HG02852 (cell line): ENCODE results near the gene AGTR1.
"Not testable (repeated sequence)": the region's sequence is repeated elsewhere in the genome, so short reads cannot be mapped to it uniquely, and the experiment has no call there.

ENCODE experiments used
- ATAC-seq: cut with Tn5 transposase; IDR thresholded peaks from one replicate; pipeline ENCODE4 v1.9.1; 2021; ENCODE audit warnings: mild to moderate bottlenecking, moderate library complexity; ENCODE audit not compliant: unreplicated experiment

AGTR1 gene

DNA sequence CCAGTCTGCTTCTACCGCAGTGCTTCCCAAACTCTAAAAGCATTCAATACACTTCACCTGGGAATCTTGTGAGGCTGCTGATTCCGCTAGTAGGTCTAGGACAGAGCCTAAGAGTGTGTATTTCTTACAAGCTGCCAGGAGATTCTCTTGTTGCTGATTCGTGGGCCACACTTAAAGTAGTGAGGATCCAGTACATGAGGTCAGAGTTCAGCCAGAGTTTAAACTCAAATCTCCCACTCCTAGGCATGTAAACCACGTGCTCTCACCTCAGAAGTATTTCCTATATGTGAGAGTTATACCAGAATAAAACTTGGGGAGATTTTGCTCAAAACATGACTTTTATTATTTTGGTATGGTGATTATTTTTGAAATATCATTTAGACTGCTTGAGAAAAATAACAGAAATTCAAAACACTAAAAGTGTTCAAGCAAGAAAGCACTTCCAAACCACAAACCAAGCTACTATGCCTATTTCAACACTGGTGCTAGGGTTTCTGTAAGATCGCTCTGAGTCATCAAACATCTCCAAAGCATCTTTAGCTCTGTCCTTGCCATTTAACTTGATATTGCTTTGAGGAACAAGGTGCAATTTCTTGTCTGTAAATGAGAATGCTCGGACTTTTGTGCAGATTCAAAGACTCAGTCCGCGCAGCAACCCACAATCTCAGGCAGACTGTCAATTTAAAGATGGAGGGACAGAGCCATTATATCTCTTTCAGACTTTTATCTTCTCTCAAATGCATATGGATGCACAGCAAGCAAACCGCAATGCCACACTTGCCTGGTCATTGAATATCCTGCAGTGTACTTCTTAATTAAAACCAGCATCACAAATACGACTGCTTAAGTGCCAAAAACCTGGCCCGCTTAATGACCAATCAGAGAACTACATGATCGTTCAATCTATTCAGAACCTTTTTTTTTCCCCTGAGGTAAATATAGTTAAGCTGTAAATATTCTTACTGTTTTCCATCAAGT, 59.8 kb downstream of the AGTR1 start:
- ATAC-seq = peak; percentile 81

DNA sequence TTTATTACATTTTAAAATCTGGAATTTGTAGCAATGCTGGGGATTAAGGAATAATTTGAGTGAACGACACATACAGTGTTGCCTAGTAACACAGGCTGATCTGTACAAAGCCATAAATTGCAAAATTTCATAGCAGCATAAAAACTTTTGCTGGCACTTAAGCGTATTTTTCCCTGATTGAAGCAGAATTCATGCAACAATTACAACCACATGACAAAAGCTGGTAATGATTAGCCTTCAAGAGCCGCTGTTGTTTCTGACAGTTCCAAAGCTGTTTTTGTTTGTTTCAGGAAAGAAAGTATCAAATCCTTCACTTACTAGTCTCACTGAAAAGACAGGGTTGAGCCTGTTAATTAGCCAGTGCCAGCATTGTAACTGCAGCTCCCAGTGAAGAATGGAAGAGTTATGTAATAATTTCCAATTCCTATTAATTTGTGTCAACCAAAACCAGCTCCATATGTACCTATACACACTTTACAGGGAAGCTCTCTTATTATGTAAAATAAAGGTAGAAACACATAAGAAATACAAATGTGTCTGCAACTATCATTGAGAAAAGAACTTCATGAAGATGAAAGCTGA, 60.7 kb downstream of the AGTR1 start:
- no peak for ATAC-seq

DNA sequence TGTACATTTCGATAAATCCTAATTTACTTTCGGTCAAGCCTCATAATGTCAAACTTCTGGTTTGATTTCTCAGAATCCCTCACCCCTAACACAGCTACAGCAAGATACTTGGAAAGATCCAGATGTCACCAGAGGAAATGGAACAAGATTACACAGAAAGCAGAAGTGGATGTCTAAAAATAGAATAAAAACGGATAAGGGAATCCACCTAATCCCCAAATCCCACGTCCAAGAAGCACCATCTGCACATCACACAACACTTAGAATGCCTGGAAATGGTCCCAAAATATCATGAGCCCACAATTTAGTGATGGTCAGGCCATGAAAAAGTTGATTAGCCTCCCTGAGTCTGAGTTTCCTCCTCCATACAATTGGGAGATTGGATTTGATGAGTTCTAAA, 61.7 kb downstream of the AGTR1 start:
- ATAC-seq = no peak

DNA sequence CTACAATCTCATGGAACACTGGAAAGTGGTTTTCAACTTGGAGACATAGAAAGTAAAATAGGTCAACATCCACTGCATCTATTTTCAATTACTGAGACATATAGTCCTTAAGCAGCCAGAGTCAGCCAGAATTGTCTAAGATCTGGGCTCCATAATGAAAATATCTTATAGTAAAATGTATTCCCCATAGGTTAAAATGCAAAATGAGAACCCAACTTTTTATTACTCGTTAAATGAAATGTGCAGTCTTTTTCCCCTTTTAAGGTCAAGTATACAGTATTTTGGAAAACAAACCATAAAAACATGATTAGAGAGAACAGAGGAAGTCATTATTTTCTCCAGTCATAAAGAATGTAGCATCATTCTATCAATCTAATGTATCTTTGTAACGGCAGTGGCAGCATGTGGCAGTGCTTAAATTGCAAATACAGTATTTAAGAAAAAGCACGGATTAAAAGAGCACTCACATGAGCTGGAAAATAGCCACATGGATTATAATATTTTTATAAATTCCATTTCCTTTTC, 65.5 kb downstream of the AGTR1 start:
- ATAC-seq = no peak

DNA sequence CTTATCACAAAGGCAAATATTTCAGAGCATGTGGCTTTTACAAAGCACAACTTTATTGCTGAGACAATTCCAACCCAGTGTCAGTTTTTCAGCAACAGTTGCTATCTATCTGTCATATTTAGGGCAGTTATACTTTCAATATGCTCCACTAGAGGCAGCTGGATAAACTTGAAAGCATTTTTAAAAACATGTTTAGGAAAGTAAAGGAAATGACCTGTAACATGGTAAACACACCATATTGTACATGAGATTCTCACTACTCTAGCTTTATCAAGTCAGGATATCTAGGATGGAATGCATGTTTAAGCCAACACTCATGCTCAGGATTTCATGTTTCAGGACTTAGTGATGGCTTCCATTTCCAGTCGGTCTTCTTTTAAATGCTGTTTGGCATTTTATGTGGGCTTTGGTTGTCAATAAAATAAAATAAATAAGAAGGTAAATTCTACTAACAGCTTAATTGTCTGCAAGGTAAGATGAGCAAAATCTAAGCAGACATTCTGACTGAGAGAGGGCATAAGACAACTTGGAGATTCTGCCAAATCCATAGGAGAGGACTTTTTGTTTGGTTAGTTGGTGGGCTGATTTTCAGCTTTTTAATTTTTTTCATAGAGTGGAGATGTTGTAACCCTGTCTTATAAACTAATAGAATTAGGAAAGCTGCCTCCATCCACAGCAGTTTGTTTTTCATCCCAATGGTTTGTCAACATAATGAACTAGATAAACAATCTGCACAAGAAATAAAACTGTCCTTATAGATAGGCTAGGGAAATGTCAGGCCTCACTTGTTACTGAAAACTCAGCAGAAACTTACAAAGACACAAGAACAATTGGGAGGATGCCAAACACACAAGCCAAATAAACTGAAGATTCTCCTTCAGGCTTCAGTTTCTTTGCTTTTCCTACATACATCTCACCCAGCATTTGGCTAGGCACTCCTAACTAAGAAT, 66.6 kb downstream of the AGTR1 start:
- ATAC-seq = no peak

DNA sequence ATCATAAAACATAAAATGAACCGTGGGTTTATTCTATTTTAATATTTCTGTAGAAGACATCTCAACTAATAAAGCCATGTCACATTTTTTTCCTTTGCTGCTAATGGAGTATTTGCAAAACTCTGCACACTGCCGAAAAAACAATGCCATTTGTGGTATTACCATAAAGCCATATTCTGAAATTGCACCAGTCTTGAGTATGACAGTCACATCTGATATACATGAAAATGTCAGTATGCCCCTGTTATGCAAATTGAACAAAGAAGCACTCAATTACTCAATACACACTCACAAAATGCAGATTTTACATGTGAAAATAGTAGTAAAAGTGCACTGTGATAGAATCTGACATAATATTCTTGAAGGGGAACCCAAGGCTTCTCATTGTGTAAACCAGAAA, 74.7 kb downstream of the AGTR1 start:
- no peak for ATAC-seq

DNA sequence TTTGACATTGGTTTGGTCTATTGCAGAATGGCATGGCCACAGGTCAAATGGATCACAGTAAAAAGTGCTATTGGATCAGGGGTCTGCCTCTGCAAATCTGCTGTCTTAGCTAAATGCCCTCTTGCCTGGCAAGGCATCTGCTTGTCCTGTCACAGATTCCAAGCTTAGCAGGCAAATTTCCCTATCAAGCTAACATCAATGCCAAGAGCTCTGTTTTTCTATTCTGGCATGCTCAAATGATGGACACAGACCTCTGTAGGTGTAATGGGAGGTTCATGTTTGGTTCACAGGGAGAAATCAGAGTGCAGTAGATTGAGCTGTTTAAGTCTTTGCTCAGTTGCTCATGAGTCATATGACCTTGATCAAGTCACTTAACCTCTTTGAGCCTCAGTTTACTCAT, 75.1 kb downstream of the AGTR1 start:
- ATAC-seq = no peak

DNA sequence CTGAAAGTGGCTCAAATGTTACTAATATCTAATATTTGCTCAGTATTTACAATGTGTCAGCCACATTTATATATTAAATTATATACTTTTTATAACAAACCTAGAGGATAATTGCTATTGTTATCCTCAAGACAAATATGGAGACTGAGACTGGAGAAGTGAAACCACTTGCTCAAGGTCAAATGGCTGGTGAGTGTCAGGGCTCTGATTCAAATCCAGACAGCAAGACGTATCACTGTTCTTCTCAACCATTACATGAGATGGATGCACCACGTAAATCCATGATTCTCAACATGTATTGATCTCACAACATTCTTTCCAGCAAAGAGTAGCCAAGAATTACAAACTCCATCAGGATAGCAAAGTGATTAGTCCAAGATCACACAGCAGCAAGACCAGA, 76.1 kb downstream of the AGTR1 start:
- ATAC-seq = no peak

DNA sequence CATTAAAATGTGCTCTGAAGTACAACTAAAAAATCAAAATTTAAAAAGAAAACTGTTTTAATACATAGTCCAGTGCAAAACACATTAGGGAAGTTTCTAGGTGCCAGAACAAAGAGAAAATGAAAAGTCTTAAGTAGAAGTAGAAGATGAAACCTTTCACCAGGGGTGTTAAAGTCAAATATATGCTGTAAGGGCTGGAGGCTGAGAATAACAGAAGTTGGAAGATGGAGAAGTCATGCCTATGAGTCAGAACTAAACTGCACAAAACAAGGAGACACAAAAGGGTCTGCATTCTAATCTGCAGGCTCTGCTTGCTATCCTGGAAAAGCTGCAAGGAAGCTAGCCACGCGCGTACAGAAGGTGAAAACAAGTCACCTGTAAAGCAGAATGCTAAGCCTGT, 81.2 kb downstream of the AGTR1 start:
- no peak for ATAC-seq

DNA sequence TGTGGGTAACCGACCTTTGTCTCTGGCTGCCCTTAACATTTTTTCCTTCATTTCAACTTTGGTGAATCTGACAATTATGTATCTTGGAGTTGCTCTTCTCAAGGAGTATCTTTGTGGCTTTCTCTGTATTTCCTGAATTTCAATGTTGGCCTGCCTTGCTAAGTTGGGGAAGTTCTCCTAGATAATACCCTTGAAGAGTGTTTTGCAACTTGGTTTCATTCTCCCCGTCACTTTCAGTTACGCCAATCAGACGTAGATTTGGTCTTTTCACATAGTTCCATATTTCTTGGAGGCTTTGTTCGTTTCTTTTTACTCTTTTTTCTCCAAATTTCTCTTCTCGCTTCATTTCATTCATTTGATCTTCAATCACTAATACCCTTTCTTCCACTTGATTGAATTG, 87.3 kb downstream of the AGTR1 start:
- ATAC-seq = not testable (repeated sequence)

DNA sequence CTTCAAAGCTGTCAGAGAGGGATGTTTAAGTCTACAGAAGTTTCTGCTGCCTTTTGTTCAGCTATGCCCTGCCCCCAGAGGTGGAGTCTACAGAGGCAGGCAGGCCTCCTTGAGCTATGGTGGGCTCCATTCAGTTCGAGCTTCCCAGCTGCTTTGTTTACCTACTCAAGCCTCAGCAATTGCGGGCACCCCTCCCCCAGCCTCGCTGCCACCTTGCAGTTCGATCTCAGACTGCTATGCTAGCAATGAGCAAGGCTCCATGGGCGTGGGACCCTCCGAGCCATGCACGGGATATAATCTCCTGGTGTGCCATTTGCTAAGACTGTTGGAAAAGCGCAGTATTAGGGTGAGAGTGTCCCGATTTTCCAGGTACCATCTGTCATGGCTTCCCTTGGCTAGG, 88.5 kb downstream of the AGTR1 start:
- ATAC-seq = not testable (repeated sequence)

DNA sequence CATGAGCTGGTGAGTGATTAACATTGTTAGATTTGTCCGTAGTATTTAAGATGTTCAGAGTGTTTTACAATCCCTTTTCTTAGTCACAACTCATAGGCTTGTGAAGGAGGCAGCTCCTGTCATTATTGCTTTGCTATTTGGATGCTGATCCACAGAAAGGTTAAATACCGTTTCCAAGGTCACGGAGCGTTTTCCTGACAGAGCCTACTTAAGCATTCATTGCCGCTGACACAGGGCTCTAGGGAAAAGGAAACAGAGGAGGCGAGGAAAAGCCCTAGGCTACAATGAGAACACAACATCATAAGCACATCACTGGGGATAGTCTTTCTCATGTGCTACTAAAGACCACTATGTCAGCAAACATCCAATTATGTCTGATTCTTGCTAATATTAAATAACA, 91.4 kb downstream of the AGTR1 start:
- no peak for ATAC-seq

DNA sequence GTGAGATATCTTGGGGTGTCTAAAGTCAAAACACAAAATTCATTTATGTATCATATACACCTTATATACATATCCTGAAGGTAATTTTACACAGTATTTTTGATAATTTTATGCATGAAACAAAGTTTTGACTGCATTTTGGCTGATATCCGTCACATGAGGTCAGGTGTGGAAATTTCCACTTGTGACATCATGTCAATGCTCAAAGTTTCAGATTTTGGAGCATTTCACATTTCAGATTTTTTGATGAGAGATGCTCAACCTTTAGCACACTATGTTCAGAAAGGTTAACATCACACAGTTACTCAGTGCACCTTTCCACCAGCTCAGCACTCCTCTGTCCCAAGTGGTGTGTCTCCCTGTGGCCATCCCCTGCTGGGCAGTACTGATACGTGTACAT, 92.2 kb downstream of the AGTR1 start:
- no peak for ATAC-seq

DNA sequence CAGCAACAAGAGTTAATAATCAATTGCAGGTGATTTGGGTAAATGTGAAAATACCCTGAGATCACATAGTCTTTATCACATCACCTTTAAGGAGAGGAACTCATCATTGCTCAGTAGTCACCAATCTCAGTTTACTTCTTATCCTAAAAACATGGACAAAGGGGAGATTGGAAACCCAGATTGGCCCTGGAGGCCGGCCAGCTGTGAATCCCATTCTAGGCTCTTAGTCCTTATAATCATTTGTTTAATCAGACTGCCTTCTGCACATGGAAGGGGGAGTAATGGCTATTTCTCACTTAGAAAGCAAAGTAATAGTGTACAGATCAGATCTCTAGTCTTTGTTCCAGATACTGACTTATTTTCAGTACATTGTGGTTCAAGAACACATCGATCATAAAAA, 92.7 kb downstream of the AGTR1 start:
- no peak for ATAC-seq

DNA sequence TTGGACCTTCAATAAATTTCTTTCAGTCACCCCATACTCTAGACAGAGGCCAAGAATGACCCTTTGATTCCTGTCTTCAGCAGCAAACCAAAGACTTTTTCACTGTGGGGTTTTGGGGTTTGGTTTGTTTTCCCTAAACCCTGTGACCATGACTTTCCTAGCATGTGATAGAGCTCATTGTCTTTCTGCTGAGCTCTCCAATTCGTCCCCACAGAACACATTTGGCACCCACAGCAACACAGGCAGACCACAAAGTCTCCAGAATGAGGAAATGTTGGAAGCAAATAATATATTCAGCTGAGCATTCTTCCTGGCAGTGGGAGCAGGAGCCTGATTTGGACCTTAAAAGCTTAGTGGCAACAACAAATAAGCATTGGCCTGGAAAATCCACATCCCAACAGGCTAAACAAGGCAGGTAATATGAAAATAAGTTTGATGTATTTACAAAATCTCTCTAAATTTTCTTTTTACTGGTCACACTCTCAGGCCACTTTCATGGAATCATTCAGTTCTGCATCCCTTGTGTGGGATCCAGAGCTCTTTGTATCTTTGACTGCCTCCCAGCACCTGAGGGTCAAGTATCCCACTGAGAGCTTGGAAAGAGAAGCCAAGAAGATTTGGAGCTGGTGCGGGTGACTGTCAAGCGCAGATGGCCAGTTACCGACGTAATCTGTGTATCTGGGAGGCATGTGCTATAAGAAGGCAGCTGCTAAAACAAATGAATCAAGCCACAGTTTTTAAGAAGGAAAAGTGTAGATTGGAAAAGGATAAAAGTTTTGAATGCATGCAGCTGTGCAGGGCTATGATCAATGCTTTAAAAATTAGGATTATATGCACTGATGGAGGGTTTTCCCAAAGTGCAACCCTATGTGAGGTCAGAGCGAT, 93.4 kb downstream of the AGTR1 start:
- ATAC-seq = no peak

DNA sequence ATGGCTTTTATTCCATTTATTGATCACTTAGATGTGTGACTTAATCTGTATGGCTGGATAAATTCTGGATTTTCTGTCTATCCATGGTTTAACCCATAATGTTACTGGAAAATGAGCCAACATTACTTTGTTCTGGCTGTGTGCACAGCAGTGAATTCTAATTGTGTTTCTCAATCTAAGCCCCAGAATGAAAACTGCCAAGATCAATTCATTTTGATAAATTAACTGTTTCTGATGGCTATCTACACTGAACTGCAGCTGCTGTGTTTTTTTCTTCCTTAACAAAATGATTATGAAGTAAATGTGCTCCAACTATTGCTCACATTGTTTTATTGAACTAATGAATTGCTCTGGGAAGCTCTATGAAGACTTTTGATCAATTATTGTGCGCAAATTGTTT, 94.2 kb downstream of the AGTR1 start:
- ATAC-seq = no peak

DNA sequence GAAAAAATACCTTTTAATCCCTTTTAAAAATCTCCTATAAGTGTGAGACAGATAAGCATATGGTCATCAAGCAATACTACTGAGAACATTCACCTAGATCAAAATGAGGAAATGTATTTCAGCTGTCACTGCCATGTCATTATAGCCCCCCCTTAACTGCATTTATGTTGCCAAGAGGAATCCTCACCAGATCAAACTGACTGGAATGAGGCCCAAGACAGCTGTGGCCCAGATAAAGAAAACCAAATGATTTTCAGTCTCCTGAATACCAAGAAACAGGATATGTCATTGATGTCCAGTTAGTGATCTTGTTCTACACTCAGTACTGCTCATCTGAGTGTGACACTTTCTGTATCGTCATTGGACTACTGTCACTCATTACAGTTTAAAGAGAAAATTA, 94.8 kb downstream of the AGTR1 start:
- ATAC-seq = no peak
